Activated CD4-positive, CD25-positive, alpha-beta regulatory T cell treated with anti-CD3 and anti-CD28 coated beads, Interleukin-2, amount 50 U/mL, for 72 hours (primary cell): ENCODE data around the gene POLR3GL.
"Not testable (repeated sequence)": the region's sequence is repeated elsewhere in the genome, so short reads cannot be mapped to it uniquely, and the experiment has no call there.

Source experiments
- DNase-seq: peaks from one replicate; pipeline ENCODE4 v3.0.0; 2021

The POLR3GL gene

GRCh38 chr1:146021622-146022402 is 57.3 kb downstream of the POLR3GL start, which contains the start of gene HJV:
TSS of gene HJV (minus strand) at chr1:146021735. CDS start at chr1:146020231, 1,504 bp downstream.
- DNase-seq: no peak

GRCh38 chr1:146022403-146023127 is 58.1 kb downstream of the POLR3GL start:
- DNase-seq: no peak

GRCh38 chr1:146025787-146026495 is 61.5 kb downstream of the POLR3GL start:
- DNase-seq: not testable (repeated sequence)

- DNase-seq: not testable (repeated sequence)
These were observed 62.2 kb downstream of the POLR3GL start for GRCh38 chr1:146026650-146027049.
